ENCODE data around the gene COX7B. TPM values are rescaled to one million over a fixed set of nuclear protein-coding genes. Genes with fewer than 3 reads are reported as not detected.
A peak's percentile ranks its signal among the peaks of the same experiment; 100 is the strongest.

COX7B gene
- total and polyA plus RNA-seq, 10 donors, result 101 to 504 (median 156) TPM

- H3K9me3 ChIP-seq, result no peaks in the 10 kb centered on the region
- intact Hi-C loops (cut with DNase I; ENCODE audit: low total_unique reads), result no loop called here
- peak overlapping the region in 1 of 8 donors; percentile 23 for H3K27ac ChIP-seq
- H3K4me3 ChIP-seq, result no peak overlapping the region
- H3K36me3 ChIP-seq, result no peaks in the 10 kb centered on the region
- DNase-seq, result no peak
- no peaks in the 10 kb centered on the region for H3K27me3 ChIP-seq (replicated peaks in 1 of 7)
- TF ChIP-seq POLR2AphosphoS5 (IDR thresholded peaks at IDR 0.05) (no peak), POLR2A (IDR thresholded peaks at IDR 0.05) (no peak)
- TF ChIP-seq, protein P1, sequence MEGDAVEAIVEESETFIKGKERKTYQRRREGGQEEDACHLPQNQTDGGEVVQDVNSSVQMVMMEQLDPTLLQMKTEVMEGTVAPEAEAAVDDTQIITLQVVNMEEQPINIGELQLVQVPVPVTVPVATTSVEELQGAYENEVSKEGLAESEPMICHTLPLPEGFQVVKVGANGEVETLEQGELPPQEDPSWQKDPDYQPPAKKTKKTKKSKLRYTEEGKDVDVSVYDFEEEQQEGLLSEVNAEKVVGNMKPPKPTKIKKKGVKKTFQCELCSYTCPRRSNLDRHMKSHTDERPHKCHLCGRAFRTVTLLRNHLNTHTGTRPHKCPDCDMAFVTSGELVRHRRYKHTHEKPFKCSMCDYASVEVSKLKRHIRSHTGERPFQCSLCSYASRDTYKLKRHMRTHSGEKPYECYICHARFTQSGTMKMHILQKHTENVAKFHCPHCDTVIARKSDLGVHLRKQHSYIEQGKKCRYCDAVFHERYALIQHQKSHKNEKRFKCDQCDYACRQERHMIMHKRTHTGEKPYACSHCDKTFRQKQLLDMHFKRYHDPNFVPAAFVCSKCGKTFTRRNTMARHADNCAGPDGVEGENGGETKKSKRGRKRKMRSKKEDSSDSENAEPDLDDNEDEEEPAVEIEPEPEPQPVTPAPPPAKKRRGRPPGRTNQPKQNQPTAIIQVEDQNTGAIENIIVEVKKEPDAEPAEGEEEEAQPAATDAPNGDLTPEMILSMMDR (IDR thresholded peaks at IDR 0.05 in 8 of 11, conservative IDR thresholded peaks at IDR 0.05 in 3 of 11), result no peak
- H3K4me1 ChIP-seq, result peaks cover 0 to 7% (median 0%) of the 10 kb centered on the region in 6 donors
- 28 to 67% (median 50%) methylated on average over 1 of the region's 1 CpG for WGBS, 5 donors
These were observed 54.0 kb downstream of the COX7B start for GRCh38 chrX:77953302-77953701.

DNA sequence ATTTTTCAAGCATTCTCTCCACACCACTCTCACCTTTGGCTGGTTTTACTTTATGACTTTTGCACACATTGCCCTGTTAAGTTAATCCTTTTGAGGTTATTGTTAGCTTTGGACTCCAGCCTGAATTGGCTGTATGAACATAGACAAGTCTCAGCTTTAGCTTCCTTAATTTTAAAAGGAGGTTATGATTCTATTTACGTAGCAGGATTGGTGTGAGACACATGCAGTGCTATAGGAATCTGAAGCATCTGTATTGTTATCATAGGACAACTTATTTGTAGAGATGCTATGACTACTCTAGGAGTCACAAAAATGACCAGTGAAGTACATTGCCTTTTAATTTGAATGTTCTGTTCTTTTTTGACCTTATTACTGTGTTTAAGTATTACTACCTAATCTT lies 54.4 kb downstream of the COX7B start:
- no peak for DNase-seq
- Histone ChIP-seq H3K4me3 (no peak overlapping the region), H3K4me1 (peaks cover 0 to 7% (median 0%) of the 10 kb centered on the region in 6 donors), H3K36me3 (no peaks in the 10 kb centered on the region), H3K27ac (peak overlapping the region in 1 of 8 donors; percentile 23), H3K27me3 (replicated peaks in 1 of 7) (no peaks in the 10 kb centered on the region), H3K9me3 (no peaks in the 10 kb centered on the region)
- WGBS, 5 donors, result 53 to 100% (median 83%) methylated on average over 1 of the region's 1 CpG
- TF ChIP-seq, protein P1 (IDR thresholded peaks at IDR 0.05 in 8 of 11, conservative IDR thresholded peaks at IDR 0.05 in 3 of 11), result no peak
- TF ChIP-seq POLR2A (IDR thresholded peaks at IDR 0.05), result no peak
- no peak for TF ChIP-seq POLR2AphosphoS5 (IDR thresholded peaks at IDR 0.05)
- intact Hi-C loops (cut with DNase I; ENCODE audit: low total_unique reads), result no loop called here

Small RNA genes lying within 50 kb of the gene (small RNA-seq; reads per million reads assigned to genes)
- 0 reads per million in 4 donors for gene RN7SL460P

Other genes starting within 250 kb of the COX7B start
- gene ATRX, start 113.3 kb upstream of the COX7B start, total RNA-seq, result 100 to 1,000 TPM in 6 of 7 donors, 10 to 100 TPM in 1; 86.1 to 150 (median 130) TPM
- gene ATRX, start 113.3 kb upstream of the COX7B start, polyA plus RNA-seq, result 10 to 100 TPM in 1 of 3 donors, 1 to 10 TPM in 2; 8.2 to 15.4 (median 9.5) TPM
- 10 to 100 TPM; 41.7 to 59.9 (median 45.6) TPM for gene MAGT1, start 4.0 kb upstream of the COX7B start, total RNA-seq
- 10 to 100 TPM in 2 of 3 donors, 1 to 10 TPM in 1; 7.4 to 12.9 (median 12.7) TPM for gene MAGT1, start 4.0 kb upstream of the COX7B start, polyA plus RNA-seq
- 10 to 100 TPM; 12.7 to 18.8 (median 16.7) TPM for gene ATP7A, start 11.2 kb downstream of the COX7B start, total RNA-seq
- 1 to 10 TPM; 1.4 to 1.5 (median 1.5) TPM for gene ATP7A, start 11.2 kb downstream of the COX7B start, polyA plus RNA-seq
- gene PGAM4, start 70.2 kb downstream of the COX7B start, total RNA-seq, result not detected
- gene PGAM4, start 70.2 kb downstream of the COX7B start, polyA plus RNA-seq, result not detected
- gene PGK1, start 204.8 kb downstream of the COX7B start, total RNA-seq, result 100 to 1,000 TPM; 141 to 355 (median 253) TPM
- 100 to 1,000 TPM in 2 of 3 donors, 10 to 100 TPM in 1; 69.9 to 142 (median 114) TPM for gene PGK1, start 204.8 kb downstream of the COX7B start, polyA plus RNA-seq
- 10 to 100 TPM in 6 of 7 donors, 1 to 10 TPM in 1; 9.8 to 16.0 (median 13.8) TPM for gene TAF9B, start 240.2 kb downstream of the COX7B start, total RNA-seq
- 1 to 10 TPM; 7.0 to 9.9 (median 7.4) TPM for gene TAF9B, start 240.2 kb downstream of the COX7B start, polyA plus RNA-seq

Measured in spleen (tissue), 11 donors.